AG20443 (cell line): ENCODE results near the gene SLC38A5.
"Not testable (repeated sequence)": the region's sequence is repeated elsewhere in the genome, so short reads cannot be mapped to it uniquely, and the experiment has no call there.

ENCODE experiments used
- DNase-seq: peaks from one replicate; pipeline ENCODE4 v3.0.0; 2012; ENCODE audit warnings: low spot score, mixed read lengths

SLC38A5 gene

DNA sequence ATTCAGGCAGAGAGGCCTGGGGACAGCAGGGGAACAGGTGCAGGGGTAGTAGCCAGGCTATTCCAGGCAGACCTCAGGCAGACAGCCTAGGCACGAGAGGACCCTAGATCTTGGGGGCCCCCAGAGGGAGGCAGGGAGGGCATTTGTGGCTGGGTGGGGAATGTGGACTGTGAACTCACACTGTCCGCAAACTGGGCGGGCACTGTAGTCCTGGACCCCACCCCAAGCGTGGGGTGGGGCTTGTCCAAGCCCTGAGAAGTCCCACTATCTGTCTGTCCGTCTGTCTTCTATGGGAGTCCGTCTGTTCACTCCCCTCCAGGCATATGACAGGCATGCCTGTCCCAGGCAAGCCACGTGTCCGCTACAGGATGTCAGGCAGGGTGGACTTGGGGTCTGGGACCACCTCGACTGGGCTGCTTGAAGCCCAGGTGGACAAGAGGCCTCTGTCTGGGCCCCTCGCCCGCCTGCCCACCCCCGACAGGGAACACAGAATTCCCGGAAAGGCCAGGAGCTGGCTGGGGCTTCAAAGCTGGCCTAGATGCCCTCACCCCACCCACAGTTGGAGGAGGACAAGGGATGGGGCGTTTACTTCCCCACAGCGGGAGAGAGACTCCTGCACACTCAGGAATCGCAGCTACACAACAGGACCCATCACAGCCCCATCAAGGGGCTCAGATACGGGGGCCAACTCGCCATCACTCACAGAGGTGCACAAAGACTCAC is at the start of gene SLC38A5:
TSS of gene SLC38A5 (minus strand) at position 151 of the 723 bp plus-strand sequence. CDS start 2,336 bp downstream, outside the sequence.
- DNase-seq, result no peak

DNA sequence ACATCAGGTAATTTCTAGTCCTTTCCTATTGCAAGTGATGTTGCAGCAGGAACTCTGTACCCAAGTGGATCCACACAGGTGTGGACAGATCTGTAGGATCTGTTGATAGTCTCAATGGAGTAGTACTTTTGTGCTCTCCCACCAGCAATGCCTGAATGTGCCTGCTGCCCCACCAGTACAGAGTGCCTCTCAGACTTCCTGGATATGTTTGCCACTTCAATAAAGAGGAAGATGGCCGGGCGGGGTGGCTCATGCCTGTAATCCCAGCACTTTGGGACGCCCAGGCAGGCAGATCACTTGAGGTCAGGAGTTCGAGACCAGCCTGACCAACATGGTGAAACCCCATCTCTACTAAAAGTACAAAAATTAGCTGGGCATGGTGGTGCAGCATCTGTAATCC is 49.4 kb upstream of the SLC38A5 start:
- not testable (repeated sequence) for DNase-seq

DNA sequence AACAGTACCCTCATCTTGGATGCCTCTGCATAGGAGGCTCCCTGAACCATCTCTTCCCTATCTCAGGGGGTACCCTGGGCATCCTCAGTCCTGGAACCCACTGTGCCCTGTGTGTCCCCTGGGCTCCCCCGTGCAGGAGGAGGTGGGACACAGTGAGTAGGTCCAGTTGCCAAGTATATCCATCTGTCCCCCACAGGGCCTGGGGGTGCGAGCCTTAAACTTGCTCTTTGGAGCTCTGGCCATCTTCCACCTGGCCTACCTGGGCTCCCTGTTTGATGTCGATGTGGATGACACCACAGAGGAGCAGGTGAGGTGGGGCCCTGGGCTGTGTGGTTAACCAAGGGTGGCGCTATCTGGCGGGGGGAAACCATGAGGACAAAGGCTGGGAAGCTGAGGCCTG is 46.9 kb upstream of the SLC38A5 start:
- DNase-seq, result no peak

DNA sequence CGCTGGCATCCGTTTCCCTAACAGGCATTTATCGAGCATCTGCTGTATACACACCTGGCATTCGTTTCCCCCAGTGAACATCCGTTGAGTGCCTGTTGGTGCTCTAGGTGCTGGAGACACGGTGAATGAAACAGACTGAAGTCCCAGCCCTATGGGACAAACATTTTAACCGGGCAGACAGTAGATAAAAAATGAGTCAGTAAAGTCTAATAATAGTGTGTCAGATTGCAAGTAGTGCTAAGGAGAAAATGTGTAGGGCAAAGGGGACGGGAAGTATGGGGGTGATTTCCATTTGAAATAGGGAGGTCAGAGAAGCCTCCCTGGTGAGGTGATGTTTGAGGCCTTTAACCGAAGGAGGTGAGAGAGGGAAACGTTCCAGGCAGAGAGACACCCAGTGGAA is 46.2 kb upstream of the SLC38A5 start:
- no peak for DNase-seq

DNA sequence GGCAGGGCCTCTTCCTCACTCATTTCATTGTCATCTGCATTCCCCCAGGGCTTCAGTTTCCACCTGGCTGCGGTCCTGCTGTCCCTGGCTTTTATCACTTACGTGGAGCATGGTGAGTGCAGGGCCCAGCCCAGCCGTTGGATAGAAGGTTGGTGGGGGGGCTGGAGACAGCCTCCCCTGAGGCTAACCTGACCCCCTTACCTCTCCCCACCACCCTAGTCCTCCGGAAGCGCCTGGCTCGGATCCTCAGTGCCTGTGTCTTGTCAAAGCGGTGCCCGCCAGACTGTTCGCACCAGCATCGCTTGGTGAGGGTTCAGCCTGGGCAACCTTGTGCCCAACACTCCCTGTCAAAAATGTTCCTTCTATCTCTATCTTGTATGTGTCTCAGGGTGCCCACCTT is 45.8 kb upstream of the SLC38A5 start:
- no peak for DNase-seq

DNA sequence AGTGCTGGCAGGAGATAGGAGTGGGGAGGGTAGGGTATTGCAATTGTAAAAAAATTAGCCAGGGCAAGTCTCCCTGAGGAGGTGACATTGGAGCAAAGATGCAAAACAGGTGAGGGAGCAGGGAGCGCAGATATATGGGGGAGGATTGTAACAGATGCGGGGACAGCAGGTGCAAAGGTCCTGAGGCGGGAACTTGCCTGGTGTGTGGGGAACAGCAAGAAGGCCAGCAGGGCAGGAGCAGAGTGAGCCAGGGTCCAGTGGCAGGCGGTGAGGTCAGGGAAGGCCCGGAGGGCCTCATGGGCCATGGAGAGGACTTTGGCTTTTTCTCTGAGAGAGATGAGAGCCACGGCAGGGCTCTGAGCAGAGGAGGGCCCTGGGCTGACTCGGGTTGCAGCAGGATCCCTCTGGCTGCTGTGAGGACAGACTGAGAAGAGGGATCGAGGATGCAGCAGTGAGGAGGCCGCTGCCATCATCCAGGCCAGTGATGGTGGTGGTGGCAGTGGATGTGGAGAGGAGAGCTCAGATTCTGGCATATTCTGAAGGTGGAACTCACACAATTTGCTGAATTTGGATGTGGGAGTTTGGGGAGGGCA is 44.9 kb upstream of the SLC38A5 start:
- no peak for DNase-seq

DNA sequence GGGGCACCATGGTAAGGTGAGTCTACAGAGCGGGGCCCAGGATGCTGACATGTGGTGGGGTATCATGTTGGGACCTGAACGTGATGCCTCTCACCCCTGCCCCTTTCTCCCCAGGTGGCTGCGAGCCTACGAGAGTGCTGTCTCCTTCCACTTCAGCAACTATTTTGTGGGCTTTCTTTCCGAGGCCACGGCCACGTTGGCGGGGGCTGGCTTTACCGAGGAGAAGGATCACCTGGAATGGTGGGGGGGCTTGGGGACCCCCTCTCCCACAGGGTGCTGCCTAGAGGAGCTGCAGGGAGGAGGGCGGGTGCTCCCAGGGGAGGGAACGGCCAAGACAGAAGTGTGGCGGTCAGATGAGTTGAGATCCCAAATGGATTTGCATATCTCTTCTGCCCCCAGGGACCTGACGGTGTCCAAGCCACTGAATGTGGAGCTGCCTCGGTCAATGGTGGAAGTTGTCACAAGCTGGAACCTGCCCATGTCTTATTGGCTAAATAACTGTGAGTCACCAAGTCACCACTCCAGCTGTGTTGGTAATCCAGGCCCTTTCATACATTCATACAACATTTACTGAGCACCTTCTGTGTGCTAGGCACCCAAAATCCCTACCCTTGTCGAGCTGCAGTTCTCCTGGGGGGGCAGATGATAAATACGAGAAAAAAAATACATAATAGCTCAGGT is 44.2 kb upstream of the SLC38A5 start:
- DNase-seq, result no peak

DNA sequence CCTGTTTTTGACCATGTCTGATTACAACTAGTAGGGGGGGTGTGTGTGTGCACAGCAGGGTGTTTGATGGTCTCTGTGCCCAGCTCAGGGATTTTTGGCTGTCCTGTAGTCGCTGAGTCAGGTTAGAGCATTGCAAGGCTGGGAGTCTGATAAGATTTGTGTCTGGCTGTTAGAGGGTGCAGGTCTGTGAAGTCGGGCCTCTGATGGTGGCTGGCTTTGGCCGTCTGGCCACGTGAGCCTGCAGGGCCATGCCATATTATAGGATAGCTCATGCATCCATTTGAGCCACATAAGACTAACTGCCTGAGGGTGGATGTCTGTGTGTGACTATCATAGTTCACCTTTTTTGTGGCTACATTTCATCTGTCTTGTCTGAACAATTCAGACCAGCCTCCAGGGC is 43.6 kb upstream of the SLC38A5 start:
- DNase-seq, result no peak

DNA sequence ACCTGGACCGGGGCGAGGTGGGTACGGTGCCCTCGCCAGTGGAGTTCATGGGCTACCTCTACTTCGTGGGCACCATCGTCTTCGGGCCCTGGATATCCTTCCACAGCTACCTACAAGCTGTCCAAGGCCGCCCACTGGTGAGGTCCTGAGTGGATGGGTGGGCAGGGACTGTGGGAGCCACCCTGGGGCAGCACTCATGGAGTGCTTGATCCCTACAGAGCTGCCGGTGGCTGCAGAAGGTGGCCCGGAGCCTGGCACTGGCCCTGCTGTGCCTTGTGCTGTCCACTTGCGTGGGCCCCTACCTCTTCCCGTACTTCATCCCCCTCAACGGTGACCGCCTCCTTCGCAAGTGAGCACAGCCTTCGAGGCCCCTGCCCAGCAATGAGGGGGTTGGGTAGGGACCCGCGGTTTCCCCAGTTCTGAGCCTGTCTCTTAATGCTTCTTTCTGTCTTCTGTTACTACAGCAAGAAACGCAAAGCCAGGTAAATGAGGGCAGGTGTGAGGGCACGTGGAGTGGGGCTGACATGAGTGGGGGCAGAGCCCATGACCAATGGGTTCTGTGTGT is 42.4 kb upstream of the SLC38A5 start:
- DNase-seq, result no peak

DNA sequence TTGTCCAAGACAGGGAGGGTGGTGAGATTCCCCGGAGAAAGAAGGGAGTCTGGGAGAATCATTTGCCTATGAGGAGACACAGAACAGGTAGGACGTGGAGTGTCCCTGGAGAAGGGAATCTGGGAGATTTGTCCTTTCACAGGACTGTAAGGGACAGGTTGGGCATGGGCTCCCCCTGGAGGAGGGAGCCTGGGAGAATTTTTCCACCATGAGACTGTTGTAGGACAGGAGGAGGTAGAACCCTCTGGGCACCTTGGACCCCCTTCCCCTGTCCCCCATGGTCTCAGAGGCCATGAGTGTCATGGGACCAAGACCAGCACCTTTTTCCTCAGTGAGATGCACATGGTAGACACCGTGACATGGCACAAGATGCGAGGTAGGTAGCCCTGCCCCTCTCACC is 41.5 kb upstream of the SLC38A5 start:
- peak; percentile 25 for DNase-seq

DNA sequence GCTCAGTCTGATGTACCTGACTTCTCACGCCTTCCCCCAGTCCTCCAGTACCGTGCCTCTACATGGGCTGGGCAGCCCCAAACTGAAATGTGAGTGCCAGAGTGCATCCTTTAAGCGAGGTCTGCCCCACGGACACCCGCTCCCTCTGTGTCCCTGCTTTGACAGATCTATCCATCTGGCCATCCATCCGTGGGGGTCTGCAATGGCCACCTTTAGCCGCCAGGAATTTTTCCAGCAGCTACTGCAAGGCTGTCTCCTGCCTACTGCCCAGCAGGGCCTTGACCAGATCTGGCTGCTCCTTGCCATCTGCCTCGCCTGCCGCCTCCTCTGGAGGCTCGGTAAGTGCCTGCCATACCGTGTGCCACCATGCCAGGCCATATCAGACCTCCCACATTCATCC is 39.6 kb upstream of the SLC38A5 start:
- DNase-seq, result no peak

DNA sequence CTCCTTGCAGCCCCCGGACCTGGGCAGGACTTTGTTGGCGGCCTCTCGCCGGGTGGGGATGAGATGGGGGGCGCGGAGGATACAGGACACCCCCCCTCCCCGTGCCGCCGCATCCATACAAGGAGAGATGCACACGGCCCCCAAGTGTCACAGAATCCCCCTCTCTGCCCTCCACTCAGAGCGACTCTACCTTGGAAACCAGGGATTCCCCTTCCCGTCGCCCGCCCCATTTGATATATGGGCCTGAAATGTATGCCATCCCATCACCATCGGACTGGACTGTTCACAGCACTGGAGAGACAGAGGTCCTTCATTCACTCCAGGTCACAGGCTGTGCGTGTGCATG is 39.2 kb upstream of the SLC38A5 start:
- no peak for DNase-seq

DNA sequence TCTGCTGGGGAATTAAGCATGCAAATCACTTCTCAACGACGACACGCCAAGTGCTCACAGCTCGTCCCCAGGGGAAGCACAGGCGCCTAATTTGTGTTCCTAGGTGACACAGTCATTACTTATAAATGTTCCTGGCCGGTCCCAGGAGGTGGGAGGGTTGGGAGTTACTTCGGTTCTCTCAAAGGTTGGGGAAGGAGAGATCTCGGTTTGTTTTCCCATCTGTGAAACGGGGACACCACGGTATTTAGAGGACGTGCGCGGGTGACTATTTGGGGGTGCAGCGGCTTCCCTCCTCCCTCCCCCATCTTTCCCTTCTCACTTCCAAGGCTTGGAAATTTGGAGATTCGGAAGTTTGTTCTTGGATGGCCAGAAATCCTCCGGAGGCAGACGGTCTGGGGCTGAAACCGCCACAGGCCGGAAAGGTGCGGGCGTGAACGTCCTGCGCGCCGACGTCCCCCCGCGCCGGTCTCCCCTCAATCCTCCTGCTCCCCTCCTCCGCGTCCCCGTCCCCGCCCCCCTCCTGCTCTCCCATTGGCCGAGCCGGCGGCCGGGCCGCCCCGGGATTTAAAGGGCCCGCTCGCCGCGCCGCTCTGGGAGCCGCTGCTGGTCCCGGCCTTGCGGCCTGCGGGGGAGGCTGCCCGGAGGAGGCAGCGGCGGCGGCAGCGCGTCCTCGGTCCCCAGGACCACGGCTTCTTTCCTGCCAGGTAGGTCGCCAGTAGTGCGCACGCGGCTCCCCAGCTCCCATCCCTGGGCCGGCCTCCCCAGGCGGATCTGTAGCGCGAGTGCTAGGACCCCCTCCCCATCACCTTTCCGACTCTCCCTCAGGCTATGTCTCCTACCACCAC is 38.6 kb upstream of the SLC38A5 start, which contains the start of gene PORCN:
TSS of gene PORCN (plus strand) at position 593 of the 845 bp plus-strand sequence. CDS start 829 bp downstream, outside the sequence.
- DNase-seq, result peak; percentile 88

DNA sequence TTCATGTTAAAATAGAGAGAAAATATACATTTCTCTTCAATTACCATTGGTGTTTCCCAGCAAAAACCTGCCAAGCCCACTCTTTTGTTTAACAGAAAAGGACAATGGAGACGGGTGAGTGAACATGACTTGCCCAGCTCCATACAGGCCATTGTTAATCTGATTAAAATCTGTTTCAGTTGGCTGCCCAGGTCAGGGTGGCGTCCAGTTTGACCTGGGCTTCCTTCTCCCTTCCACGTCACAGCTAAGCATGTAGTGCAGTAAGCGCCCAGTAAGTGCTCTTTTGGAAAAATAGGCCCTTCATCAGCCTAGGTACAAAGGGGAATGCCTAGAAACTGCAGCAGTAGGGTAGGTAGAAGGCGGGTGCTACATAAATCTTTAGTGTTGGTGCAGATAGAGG is 37.2 kb upstream of the SLC38A5 start:
- DNase-seq, result no peak

DNA sequence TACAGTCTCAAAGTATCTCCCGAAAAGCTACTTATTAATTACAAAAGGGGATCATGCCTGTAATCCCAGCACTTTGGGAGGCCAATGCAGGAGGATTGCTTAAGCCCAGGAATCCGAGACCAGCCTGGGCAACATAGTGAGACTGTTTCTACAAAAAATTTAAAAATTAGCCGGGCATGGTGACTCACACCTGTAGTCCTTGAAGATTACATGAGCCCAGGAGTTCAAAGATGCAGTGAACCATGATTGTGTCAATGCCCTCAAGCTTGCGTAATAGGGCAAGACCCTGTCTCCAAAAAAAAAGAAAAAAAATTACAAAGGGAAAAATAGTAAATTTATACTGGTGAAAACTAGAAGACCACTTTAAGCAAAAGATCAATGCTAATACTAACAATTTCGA is 35.4 kb upstream of the SLC38A5 start:
- no peak for DNase-seq

DNA sequence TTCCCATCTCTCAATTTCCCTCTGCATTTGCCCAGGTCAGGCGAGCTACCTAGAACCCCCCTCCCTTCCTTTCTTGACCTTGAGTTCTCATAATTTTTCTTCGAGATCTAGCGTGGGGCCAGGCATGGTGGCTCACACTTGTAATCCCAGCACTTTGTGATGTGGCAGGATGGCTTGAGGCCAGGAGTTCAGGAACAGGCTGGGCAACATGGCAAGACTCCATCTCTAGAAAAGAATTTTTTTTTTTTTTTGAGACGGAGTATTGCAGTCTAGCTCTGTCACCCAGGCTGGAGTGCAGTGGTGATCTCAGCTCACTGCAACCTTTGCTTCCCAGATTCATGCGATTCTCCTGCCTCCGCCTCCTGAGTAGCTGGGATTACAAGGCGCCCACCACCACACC is 34.2 kb upstream of the SLC38A5 start:
- no peak for DNase-seq

DNA sequence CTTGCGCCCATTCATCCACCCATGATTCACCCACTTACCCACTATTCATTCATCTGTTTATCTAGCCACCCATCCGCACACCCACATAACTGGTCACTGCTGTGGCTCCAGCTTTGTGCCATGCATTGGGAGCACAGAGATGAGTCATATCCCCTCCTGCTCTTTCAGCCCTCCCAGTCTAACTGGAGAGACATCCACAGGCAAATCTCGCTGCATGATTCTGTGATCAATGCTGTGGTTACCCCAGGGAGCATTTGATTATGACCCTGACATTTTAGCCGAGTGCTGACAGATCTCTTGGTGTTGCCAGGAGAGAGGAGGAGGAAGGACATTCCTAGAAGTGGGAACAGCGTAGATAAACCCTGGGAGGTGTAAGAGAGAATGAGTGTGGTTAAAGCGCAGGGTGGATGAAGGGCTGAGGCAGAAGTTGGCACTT is 28.3 kb upstream of the SLC38A5 start:
- DNase-seq, result peak; percentile 59

DNA sequence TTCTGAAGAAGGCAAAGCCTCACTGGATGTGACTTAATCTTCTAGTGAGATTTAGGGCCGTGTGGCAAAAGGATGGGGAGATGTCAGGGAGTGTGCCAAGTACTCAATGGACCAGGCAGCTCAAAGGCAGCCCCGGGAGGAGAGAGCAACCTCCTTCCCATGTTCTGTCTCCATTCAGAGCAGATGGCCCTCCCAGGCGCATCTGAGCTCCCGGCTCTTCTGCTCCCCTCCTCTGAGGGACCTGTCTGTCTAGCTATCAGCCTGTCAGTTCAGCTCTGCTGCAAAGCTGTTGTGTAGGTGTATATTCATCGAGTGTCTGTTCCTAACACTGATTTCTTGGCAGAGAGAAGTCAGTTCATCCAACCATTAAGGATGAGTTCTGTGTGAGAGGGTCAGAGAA is 27.8 kb upstream of the SLC38A5 start:
- DNase-seq, result no peak

DNA sequence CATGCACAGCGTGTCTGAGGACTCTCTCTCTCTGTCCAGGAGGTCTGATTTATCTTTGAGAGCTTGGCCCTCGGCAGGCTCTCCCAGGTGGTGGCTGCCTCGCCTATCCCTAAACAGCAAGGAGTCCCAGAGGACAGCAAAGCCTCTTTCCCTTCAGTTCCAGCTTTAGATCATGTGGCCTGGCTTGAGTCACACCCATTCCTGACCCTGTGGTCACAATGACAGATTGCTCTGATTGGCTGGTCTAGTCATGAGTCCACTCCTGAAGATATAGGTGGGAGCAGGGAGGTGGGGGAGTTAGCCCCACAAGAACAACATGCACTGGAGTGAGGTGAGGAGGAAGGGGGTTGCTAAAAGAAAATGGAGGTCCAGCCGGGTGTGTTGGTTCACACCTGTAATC is 26.6 kb upstream of the SLC38A5 start:
- DNase-seq, result no peak

DNA sequence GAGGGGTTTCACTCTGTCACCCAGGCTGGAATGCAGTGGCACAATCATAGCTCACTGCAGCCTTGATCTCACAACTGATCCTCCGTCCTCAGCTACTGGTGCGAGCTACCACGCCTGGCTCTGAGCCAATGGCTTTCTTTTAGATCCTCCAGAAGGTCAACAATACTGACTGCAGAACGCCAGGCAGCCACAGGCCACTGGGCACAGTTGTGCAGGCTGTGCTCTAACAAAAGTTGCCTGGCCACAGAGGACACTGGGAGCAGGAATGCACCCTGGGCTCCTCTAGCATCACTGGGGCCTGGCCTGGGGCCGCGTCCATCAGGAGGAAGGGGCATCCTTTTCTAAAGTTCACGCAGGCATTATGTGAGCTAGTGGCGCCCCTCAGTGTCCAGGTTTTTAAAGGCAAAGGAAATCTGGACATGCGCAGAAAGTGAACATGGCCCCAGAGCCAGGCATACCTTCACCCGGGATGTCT is 23.9 kb upstream of the SLC38A5 start:
- peak; percentile 52 for DNase-seq

DNA sequence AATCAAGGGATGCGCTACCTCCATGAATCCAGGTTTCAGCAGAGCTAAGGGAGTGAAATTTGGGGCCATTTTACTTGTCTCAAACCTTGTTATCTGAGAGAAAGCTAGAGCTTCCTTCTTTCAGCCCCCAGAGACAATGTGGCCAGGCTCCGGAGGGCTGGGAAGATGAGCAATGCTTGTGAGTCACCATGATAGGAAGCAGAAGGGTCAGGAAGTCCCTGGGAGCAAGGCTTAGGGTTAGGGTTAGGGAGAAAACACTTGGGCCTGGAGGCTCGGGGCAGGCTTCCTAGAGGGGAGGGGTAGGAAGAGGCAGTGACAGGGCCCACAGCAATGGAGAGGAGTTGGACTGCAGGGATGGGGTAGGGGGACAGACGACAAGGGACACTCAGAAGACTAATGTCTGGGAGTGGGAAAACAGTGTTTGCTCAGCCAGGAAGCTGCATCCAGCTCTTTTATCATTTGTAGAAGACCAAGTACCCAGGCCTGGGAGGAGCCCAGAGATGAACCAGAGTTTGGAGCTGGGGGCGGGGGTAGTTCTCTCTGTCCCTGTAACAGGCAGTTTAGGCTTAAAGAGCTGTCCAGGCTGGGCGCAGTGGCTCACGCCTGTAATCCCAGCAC is 22.3 kb upstream of the SLC38A5 start:
- peak; percentile 31 for DNase-seq
